Endothelial cell of umbilical vein (primary cell): ENCODE results near the gene OLFM1. TPM values are rescaled to one million over a fixed set of nuclear protein-coding genes. Genes with fewer than 3 reads are reported as not detected.

Experiments
- BruUV-seq: library from RNA; stranded (reverse); fragments of 400-500 nt; replicated peaks from 2 replicates; lab custom pipeline; 2021; lab: Mats Ljungman, UMichigan
- CTCF ChIA-PET: fragments of 300-600, 350-600 bp; sonication (Branson Sonifier 250); formaldehyde crosslinking; loops from one replicate; lab custom pipeline; 2021; ENCODE audit warnings: antibody characterized with exemption, inconsistent platforms; lab: Charles Lee
- POLR2A ChIA-PET: fragments of 300-600, 350-600 bp; sonication (Branson Sonifier 250); formaldehyde crosslinking; loops from one replicate; lab custom pipeline; 2021; ENCODE audit warnings: antibody characterized with exemption, inconsistent platforms; lab: Charles Lee
- DNase-seq: peaks from one replicate; pipeline ENCODE4 v3.0.0-alpha.2; 2011; ENCODE audit warnings: low read depth, low spot score
- FAIRE-seq: peaks from 2 replicates; lab custom pipeline; 2011; peaks lifted over from hg19 to GRCh38; lab: Jason Lieb, UNC
- H2AFZ ChIP-seq: 2 replicates; pipeline ENCODE4 v1.6.0; 2012; ENCODE audit warnings: low read depth, low read length, control low read depth, inconsistent platforms
- H3K27ac ChIP-seq: 2 replicates; pipeline ENCODE4 v1.5.1; 2011; ENCODE audit warnings: low read depth, mild to moderate bottlenecking, control low read depth, low read length, moderate library complexity; ENCODE audit not compliant: insufficient read depth
- H3K27me3 ChIP-seq, 2 experiments: 2 replicates each; pipeline versions ENCODE4 v1.6.0 to v1.6.1; 2011; ENCODE audit warnings: low read length in 2 of 2, mixed read lengths in 1 of 2; ENCODE audit not compliant: control insufficient read depth in 2 of 2, insufficient read depth in 2 of 2
- H3K36me3 ChIP-seq, 2 experiments: 2 replicates in 1 of 2; 3 replicates in 1 of 2; pipeline ENCODE4 v1.5.1; 2011; ENCODE audit warnings: low read length in 2 of 2, mild to moderate bottlenecking in 1 of 2, moderate library complexity in 1 of 2; ENCODE audit not compliant: control insufficient read depth in 2 of 2, insufficient read depth in 2 of 2; ENCODE audit errors: extremely low read depth in 1 of 2
- H3K4me1 ChIP-seq: 3 replicates; pipeline ENCODE4 v1.5.1; 2011; ENCODE audit warnings: mild to moderate bottlenecking, low read length; ENCODE audit not compliant: control insufficient read depth, insufficient read depth; ENCODE audit errors: extremely low read depth
- H3K4me2 ChIP-seq: 2 replicates; pipeline ENCODE4 v1.6.1; 2011; ENCODE audit warnings: low read length, control low read depth, mixed read lengths; ENCODE audit not compliant: insufficient read depth
- H3K4me3 ChIP-seq, 3 experiments: fragments of 200-600 bp in 1 of 3; sonication (generic), shearing (Covaris generic) in 1 of 3; replicated peaks in 1 of 3; 2 replicates each; pipeline ENCODE4 v1.5.1; 2011 to 2016; ENCODE audit warnings: control low read depth in 3 of 3, low read length in 3 of 3, mild to moderate bottlenecking in 2 of 3, inconsistent platforms in 1 of 3, low read depth in 1 of 3, moderate library complexity in 1 of 3; ENCODE audit not compliant: insufficient read depth in 1 of 3
- H3K79me2 ChIP-seq: 2 replicates; pipeline ENCODE4 v1.6.0; 2012; ENCODE audit warnings: low read length, inconsistent platforms; ENCODE audit not compliant: control insufficient read depth, insufficient read depth
- H3K9ac ChIP-seq: replicated peaks from 2 replicates; pipeline ENCODE3; 2011; ENCODE audit warnings: low read length, control low read depth; ENCODE audit not compliant: insufficient read depth; ENCODE audit errors: extremely low read depth
- H3K9me1 ChIP-seq: replicated peaks from 3 replicates; pipeline ENCODE4 v1.6.0; 2011; ENCODE audit warnings: mild to moderate bottlenecking, low read length; ENCODE audit not compliant: control insufficient read depth, insufficient read depth; ENCODE audit errors: extremely low read depth
- H3K9me3 ChIP-seq: replicated peaks from 2 replicates; pipeline ENCODE4 v1.5.1; 2012; ENCODE audit warnings: low read length, inconsistent platforms; ENCODE audit not compliant: control insufficient read depth, insufficient read depth
- H4K20me1 ChIP-seq: replicated peaks from 2 replicates; pipeline ENCODE3; 2011; ENCODE audit warnings: mild to moderate bottlenecking, low read length; ENCODE audit not compliant: control insufficient read depth, insufficient read depth; ENCODE audit errors: extremely low read depth
- EZH2 ChIP-seq: IDR thresholded peaks from 2 replicates; pipeline ENCODE4 v1.6.1; 2012; ENCODE audit warnings: borderline replicate concordance, low read depth, mild to moderate bottlenecking, moderate library complexity, low read length, inconsistent platforms; ENCODE audit not compliant: severe bottlenecking
- FOS ChIP-seq: IDR thresholded peaks from 2 replicates; pipeline ENCODE4 v1.6.1; 2011; ENCODE audit warnings: mild to moderate bottlenecking, low read length, moderate library complexity, borderline replicate concordance; ENCODE audit not compliant: insufficient read depth
- GATA2 ChIP-seq: IDR thresholded peaks from 2 replicates; pipeline ENCODE4 v1.7.0; 2011; ENCODE audit warnings: low read depth, mild to moderate bottlenecking, moderate library complexity, mixed read lengths, low read length; ENCODE audit not compliant: insufficient read length, insufficient read depth
- JUN ChIP-seq: IDR thresholded peaks from 2 replicates; pipeline ENCODE4 v1.6.1; 2011; ENCODE audit warnings: borderline replicate concordance, low read depth; ENCODE audit not compliant: insufficient read length, insufficient read depth
- MYC ChIP-seq: IDR thresholded peaks from one replicate; pipeline ENCODE4 v1.6.1; 2011; ENCODE audit warnings: mild to moderate bottlenecking, low read depth, low read length
- POLR2A ChIP-seq: IDR thresholded peaks from 2 replicates; pipeline ENCODE4 v1.6.1; 2012; ENCODE audit warnings: low read depth, mild to moderate bottlenecking, control low read depth, low read length
- POLR2AphosphoS5 ChIP-seq: IDR thresholded peaks from 2 replicates; pipeline ENCODE4 v1.6.1; 2012; ENCODE audit warnings: low read depth, mild to moderate bottlenecking, control low read depth, low read length, moderate library complexity; ENCODE audit not compliant: insufficient read depth
- dilution Hi-C: fragments of 300-500 bp; cut with MboI; formaldehyde crosslinking; loops from one replicate; pipeline ENCODE4 v1.15.0; 2019; ENCODE audit warnings: low sequenced_read_pairs; ENCODE audit not compliant: extremely low pct_ligation_motif_present
- intact Hi-C: fragments of 100-400 bp; cut with micrococcal nuclease; formaldehyde crosslinking; loops from one replicate; pipeline ENCODE4 v1.10.0; 2022
- polyA plus RNA-seq, 4 experiments: library from polyadenylated mRNA; depleted of rRNA in 3 of 4; stranded (reverse) in 3 of 4; unstranded in 1 of 4; fragments of >200 nt; gene quantifications; 2 replicates each; pipeline versions ENCODE4 v1.2.1 to v1.2.3, GENCODE V29; 2011 to 2012; ENCODE audit warnings: missing spikeins in 1 of 4
- total RNA-seq: library from RNA; stranded (reverse); gene quantifications from 2 replicates; pipeline ENCODE4 v1.2.3, GENCODE V29; 2021
- TF ChIP-seq, protein P1 (sequence below), 2 donors: IDR thresholded peaks; 1 replicate in 1 of 2; 2 replicates in 1 of 2; pipeline ENCODE4 v1.5.1; 2011; ENCODE audit warnings: low read length in 2 of 2, mild to moderate bottlenecking in 2 of 2, moderate library complexity in 2 of 2, control low read depth in 1 of 2, inconsistent platforms in 1 of 2, low read depth in 1 of 2; ENCODE audit not compliant: insufficient read depth in 1 of 2; ENCODE audit errors: extremely low read depth in 1 of 2
- TF ChIP-seq, protein P2 (sequence below): IDR thresholded peaks from 2 replicates; pipeline ENCODE4 v1.6.1; 2011; ENCODE audit not compliant: insufficient read depth, insufficient read length

The OLFM1 gene
- total and polyA plus RNA-seq, 2 donors (not counting 3 experiments of a cell fraction or from before 2014, with no cell fraction given), result 0.07 to 0.95 TPM

DNA sequence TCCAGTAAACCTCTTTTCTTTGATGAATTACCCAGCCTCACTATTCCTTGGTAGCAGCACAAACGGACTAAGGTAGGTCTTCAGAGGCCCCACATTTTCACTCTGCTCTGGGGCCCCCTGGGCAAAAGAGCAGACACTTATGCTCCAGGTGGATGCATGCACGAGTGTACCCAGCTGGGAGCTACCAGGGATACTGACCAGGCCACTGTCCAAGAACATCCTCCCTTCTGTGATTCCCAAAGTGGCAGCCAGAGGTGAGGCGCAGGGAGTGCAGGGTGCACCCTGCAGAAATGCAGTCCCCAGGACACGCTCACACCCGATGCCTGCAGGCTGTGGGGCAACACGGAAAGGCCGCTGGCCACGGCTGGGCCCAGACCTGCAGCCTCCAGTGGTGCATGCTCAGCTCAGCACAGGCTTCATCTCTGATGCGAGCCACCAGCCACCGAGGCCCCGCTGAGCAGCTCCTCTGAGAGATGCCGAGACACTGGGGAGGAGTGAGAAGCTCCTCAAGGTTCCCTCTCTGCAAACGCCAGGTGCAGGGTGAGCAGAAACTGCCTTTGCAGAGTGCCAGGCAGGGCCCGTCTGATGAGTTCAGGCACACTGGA lies 48.1 kb upstream of the OLFM1 start:
- Histone ChIP-seq H2AFZ (no peak overlapping the region), H3K4me3 (no peak overlapping the region), H3K27me3 (no peaks in the 10 kb centered on the region), H3K79me2 (no peaks in the 10 kb centered on the region), H4K20me1 (no peaks in the 10 kb centered on the region), H3K4me1 (no peaks in the 10 kb centered on the region), H3K4me2 (no peak overlapping the region), H3K36me3 (no peaks in the 10 kb centered on the region), H3K9me3 (no peaks in the 10 kb centered on the region), H3K9me1 (no peaks in the 10 kb centered on the region), H3K9ac (no peak overlapping the region), H3K27ac (no peak overlapping the region)
- no peak for TF ChIP-seq JUN
- TF ChIP-seq MYC, result no peak
- TF ChIP-seq EZH2, result no peak
- TF ChIP-seq GATA2, result no peak
- no peak for TF ChIP-seq POLR2A
- no peak for TF ChIP-seq FOS
- TF ChIP-seq, protein P1, sequence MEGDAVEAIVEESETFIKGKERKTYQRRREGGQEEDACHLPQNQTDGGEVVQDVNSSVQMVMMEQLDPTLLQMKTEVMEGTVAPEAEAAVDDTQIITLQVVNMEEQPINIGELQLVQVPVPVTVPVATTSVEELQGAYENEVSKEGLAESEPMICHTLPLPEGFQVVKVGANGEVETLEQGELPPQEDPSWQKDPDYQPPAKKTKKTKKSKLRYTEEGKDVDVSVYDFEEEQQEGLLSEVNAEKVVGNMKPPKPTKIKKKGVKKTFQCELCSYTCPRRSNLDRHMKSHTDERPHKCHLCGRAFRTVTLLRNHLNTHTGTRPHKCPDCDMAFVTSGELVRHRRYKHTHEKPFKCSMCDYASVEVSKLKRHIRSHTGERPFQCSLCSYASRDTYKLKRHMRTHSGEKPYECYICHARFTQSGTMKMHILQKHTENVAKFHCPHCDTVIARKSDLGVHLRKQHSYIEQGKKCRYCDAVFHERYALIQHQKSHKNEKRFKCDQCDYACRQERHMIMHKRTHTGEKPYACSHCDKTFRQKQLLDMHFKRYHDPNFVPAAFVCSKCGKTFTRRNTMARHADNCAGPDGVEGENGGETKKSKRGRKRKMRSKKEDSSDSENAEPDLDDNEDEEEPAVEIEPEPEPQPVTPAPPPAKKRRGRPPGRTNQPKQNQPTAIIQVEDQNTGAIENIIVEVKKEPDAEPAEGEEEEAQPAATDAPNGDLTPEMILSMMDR (IDR thresholded peaks at IDR 0.05; ENCODE audit: extremely low read depth in 1 of 2, insufficient read depth in 1 of 2, low read depth in 1 of 2, low read length in 2 of 2), result no peak
- no peak for TF ChIP-seq POLR2AphosphoS5
- TF ChIP-seq, protein P2, sequence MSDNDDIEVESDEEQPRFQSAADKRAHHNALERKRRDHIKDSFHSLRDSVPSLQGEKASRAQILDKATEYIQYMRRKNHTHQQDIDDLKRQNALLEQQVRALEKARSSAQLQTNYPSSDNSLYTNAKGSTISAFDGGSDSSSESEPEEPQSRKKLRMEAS, result no peak
- intact Hi-C loops, result no loop called here
- dilution Hi-C loops, result no loop called here
- DNase-seq (no peak), FAIRE-seq (no peak)
- BruUV-seq, result no TSS peak
- ChIA-PET CTCF (no interaction called here), POLR2A (no interaction called here)
